Ascending aorta (tissue), 2 donors: ENCODE measurements around the gene RSL24D1. TPM values are rescaled to one million over a fixed set of nuclear protein-coding genes. Genes with fewer than 3 reads are reported as not detected.

Experiments used
- DNase-seq, 2 donors: peaks; one replicate each; pipeline ENCODE4 v3.0.0-alpha.2; 2019; ENCODE audit warnings: low spot score in 2 of 2
- H3K27ac ChIP-seq, 2 donors: fragments of 200-600 bp; sonication (generic); one replicate each; pipeline ENCODE4 v1.5.1; 2016 to 2017; ENCODE audit warnings: mild to moderate bottlenecking in 1 of 2
- H3K27me3 ChIP-seq: fragments of 200-600 bp; sonication (generic); one replicate; pipeline ENCODE4 v1.5.1; 2017
- H3K36me3 ChIP-seq, 2 donors: fragments of 200-600 bp; sonication (generic); one replicate each; pipeline ENCODE4 v1.5.1; 2016
- H3K4me1 ChIP-seq, 2 donors: fragments of 200-600 bp; sonication (generic); one replicate each; pipeline ENCODE4 v1.5.1; 2016 to 2017; ENCODE audit warnings: mild to moderate bottlenecking in 1 of 2
- H3K4me3 ChIP-seq, 2 donors: fragments of 200-600 bp; sonication (generic); one replicate each; pipeline ENCODE4 v1.5.1; 2016 to 2017; ENCODE audit warnings: mild to moderate bottlenecking in 1 of 2
- H3K9me3 ChIP-seq, 2 donors: fragments of 200-600 bp; sonication (generic); one replicate each; pipeline ENCODE4 v1.5.1; 2016
- intact Hi-C: fragments of 100-400 bp; cut with DNase I; formaldehyde crosslinking; loops from one replicate; pipeline ENCODE4 v1.15.1; 2023
- total RNA-seq: library from RNA; depleted of rRNA; stranded (reverse); fragments of >200 nt; gene quantifications from one replicate; pipeline ENCODE4 v1.1.0, GENCODE V29; 2016
- TF ChIP-seq, protein P1 (sequence below), 3 experiments: fragments of 200-600 bp in 2 of 3; fragments of 450-650 bp in 1 of 3; sonication (generic) in 2 of 3; IDR thresholded peaks; one replicate each; pipeline ENCODE4 v1.5.1; 2016 to 2019; ENCODE audit warnings: antibody characterized with exemption in 3 of 3, mild to moderate bottlenecking in 1 of 3, moderate library complexity in 1 of 3

Gene RSL24D1
- total RNA-seq, 1 donor from 2014 or later: 15.3 TPM

GRCh38 chr15:55224892-55225291 is 28.2 kb upstream of the RSL24D1 start:
- H3K36me3 ChIP-seq: peaks cover 15 to 43% of the 10 kb centered on the region in 2 donors
- intact Hi-C loops: no loop called here
- no peak for DNase-seq
- H3K4me1 ChIP-seq: peaks cover 0 to 4% of the 10 kb centered on the region in 2 donors
- no peaks in the 10 kb centered on the region for H3K9me3 ChIP-seq
- no peak overlapping the region for H3K4me3 ChIP-seq
- H3K27ac ChIP-seq: no peak overlapping the region
- no peaks in the 10 kb centered on the region for H3K27me3 ChIP-seq
- TF ChIP-seq, protein P1, sequence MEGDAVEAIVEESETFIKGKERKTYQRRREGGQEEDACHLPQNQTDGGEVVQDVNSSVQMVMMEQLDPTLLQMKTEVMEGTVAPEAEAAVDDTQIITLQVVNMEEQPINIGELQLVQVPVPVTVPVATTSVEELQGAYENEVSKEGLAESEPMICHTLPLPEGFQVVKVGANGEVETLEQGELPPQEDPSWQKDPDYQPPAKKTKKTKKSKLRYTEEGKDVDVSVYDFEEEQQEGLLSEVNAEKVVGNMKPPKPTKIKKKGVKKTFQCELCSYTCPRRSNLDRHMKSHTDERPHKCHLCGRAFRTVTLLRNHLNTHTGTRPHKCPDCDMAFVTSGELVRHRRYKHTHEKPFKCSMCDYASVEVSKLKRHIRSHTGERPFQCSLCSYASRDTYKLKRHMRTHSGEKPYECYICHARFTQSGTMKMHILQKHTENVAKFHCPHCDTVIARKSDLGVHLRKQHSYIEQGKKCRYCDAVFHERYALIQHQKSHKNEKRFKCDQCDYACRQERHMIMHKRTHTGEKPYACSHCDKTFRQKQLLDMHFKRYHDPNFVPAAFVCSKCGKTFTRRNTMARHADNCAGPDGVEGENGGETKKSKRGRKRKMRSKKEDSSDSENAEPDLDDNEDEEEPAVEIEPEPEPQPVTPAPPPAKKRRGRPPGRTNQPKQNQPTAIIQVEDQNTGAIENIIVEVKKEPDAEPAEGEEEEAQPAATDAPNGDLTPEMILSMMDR (IDR thresholded peaks at IDR 0.05): no peak

GRCh38 chr15:55222588-55222987 is 25.8 kb upstream of the RSL24D1 start:
- Histone ChIP-seq H3K27me3 (no peaks in the 10 kb centered on the region), H3K27ac (peak overlapping the region in 1 of 2 donors; percentile 87), H3K4me1 (peaks cover 0 to 4% of the 10 kb centered on the region in 2 donors), H3K4me3 (no peak overlapping the region), H3K36me3 (peaks cover 9 to 34% of the 10 kb centered on the region in 2 donors), H3K9me3 (no peaks in the 10 kb centered on the region)
- TF ChIP-seq, protein P1 (IDR thresholded peaks at IDR 0.05): no peak
- no peak for DNase-seq
- intact Hi-C loops: no loop called here

DNA sequence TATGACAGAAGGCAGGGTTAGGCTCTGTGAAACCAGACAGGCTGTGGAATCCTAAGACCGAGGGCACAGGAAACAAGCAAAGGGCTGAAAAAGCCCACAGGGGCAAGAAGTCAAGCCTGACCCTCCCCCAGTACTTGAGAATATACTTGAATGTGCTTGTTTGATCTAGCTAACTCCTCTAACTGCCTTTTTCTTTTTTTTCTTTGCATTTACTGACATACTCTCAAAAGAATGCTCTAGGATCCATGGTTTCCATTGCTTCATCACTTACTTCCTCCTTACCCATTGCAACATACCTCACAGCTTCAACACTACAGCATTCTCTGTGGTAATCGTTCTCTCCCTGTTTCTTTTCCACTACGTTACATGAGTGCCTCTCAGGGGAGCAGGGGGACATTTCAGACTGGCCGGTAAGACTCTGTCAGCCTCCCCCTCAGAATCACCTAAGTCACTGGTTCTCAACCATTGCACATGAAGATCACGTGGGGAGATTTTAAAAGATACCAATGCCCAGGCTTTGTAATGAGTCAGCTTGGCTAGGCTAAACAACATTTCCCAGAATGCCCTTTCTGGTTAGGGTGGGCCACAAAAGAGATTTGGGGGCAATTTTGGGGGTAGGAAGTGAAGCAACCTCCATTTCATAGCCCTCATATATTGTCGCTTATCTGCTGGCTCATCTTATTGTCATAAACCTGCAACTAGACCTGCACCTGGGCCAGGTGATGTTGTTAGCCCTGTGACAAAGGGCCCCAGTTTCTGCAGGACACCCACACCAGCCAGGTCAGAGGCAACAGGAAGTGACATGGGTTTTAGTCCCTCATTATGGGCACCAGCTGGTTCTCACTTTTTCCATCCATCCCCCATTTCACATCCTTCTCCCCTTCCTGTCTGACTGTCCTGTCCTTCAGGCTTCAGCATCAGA is 24.6 kb upstream of the RSL24D1 start:
- intact Hi-C loops: no loop called here
- Histone ChIP-seq H3K9me3 (no peaks in the 10 kb centered on the region), H3K4me1 (peaks cover 0 to 4% of the 10 kb centered on the region in 2 donors), H3K27ac (peak overlapping the region; percentile 76 to 87), H3K36me3 (peaks cover 9 to 26% of the 10 kb centered on the region in 2 donors), H3K4me3 (no peak overlapping the region), H3K27me3 (no peaks in the 10 kb centered on the region)
- peak in 1 of 2 donors; percentile 66 for DNase-seq
- TF ChIP-seq, protein P1 (IDR thresholded peaks at IDR 0.05): no peak

DNA sequence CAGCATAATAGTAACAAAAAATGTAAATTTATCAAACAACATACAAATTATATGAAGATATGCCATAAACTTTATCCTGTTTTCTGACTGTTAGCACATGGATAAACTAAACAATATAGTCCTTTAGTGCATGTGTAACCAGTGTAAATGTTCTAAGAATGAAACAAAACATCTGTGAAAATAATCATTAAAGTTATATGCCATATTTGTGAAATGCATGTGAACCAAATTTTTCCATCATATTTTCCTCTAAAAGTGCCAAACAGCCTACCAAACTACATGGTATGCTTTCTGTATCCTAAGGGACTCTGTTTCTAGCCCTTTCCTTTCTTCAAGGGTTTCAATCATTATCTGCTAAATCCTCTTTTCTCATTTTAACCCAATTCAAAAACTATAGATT is 23.9 kb upstream of the RSL24D1 start:
- Histone ChIP-seq H3K4me3 (no peak overlapping the region), H3K4me1 (peaks cover 0 to 4% of the 10 kb centered on the region in 2 donors), H3K27me3 (no peaks in the 10 kb centered on the region), H3K9me3 (no peaks in the 10 kb centered on the region), H3K27ac (peak overlapping the region; percentile 76 to 87), H3K36me3 (peaks cover 6 to 20% of the 10 kb centered on the region in 2 donors)
- no peak for DNase-seq
- TF ChIP-seq, protein P1 (IDR thresholded peaks at IDR 0.05): no peak
- intact Hi-C loops: loop anchor here (1.0 kb wide), 1 partner anchor 188 kb away; the partner anchor contains the start of genes CCPG1 and PIERCE2

DNA sequence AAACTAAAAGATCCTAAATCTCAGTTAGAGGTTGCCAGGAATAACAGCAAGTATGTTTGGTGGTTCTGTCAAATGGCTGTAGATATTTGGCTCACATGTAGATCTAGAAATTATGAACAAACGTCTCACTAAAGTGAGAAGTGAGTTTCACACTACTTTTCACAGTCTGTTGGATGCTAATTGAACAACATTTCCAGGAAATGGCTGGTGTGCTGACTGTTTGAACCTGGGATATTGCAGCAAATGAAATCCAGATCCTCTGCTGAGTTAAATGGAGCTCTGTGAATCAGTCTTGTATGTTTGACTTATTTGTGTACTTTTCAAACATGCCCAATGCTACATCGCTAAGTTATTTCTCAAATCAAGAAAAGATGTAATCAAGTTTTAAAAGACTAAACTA is 21.3 kb upstream of the RSL24D1 start:
- DNase-seq: no peak
- TF ChIP-seq, protein P1 (IDR thresholded peaks at IDR 0.05): no peak
- Histone ChIP-seq H3K4me1 (peaks cover 0 to 4% of the 10 kb centered on the region in 2 donors), H3K4me3 (no peak overlapping the region), H3K27ac (peak overlapping the region; percentile 3 to 46), H3K36me3 (peaks cover 2 to 14% of the 10 kb centered on the region in 2 donors), H3K9me3 (no peaks in the 10 kb centered on the region), H3K27me3 (no peaks in the 10 kb centered on the region)
- intact Hi-C loops: loop anchor here (5.0 kb wide), 1 partner anchor 219 kb away; no protein-coding TSS in a partner anchor
